ENCODE data around the gene UBE2O.

UBE2O gene

DNA sequence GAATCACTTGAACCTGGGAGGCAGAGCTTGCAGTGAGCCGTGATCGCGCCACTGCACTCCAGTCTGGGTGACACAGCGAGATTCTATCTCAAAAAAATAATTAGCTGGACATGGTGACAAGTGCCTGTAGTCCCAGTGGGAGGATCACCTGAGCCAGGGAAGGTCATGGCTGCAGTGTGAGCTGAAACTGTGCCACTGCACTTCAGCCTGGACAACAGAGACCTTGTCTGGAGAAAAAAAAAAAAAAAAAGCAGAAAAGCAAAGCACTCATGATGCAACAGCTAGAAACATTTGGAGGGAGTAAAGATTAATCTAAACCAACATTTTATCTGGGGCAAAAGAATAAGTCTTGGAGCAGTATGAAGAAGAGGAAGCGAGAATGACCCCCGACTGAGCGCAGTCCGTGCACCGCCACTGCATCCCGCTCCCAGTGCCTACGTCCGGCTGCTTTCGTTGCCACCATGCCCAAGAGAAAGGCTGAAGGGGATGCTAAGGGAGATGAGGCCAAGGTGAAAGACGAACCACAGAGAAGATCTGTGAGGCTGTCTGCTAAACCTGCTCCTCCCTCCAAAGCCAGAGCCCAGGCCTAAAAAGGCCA lies 107.5 kb downstream of the UBE2O start:
- DNase-seq (ENCODE audit: low read depth in 3 of 3), result no peak

GRCh38 chr17:76343106-76343505 lies 109.8 kb downstream of the UBE2O start:
- DNase-seq (ENCODE audit: low read depth in 3 of 3), result no peak

GRCh38 chr17:76341301-76341700 lies 111.7 kb downstream of the UBE2O start:
- DNase-seq (ENCODE audit: low read depth in 3 of 3), result no peak

Data from stimulated activated CD4-positive, alpha-beta T cell treated with anti-CD3 and anti-CD28 coated beads, TNF-alpha, amount 100 ng/mL, for 4 hours (primary cell).